IPS-NIHi7 (cell line): ENCODE data around the gene PTPRT.
"Not testable (repeated sequence)": the region's sequence is repeated elsewhere in the genome, so short reads cannot be mapped to it uniquely, and the experiment has no call there.

Source experiments
- DNase-seq: peaks from one replicate; pipeline ENCODE4 v3.0.0; 2012; ENCODE audit warnings: mixed read lengths; ENCODE audit errors: extremely low spot score

PTPRT gene

DNA sequence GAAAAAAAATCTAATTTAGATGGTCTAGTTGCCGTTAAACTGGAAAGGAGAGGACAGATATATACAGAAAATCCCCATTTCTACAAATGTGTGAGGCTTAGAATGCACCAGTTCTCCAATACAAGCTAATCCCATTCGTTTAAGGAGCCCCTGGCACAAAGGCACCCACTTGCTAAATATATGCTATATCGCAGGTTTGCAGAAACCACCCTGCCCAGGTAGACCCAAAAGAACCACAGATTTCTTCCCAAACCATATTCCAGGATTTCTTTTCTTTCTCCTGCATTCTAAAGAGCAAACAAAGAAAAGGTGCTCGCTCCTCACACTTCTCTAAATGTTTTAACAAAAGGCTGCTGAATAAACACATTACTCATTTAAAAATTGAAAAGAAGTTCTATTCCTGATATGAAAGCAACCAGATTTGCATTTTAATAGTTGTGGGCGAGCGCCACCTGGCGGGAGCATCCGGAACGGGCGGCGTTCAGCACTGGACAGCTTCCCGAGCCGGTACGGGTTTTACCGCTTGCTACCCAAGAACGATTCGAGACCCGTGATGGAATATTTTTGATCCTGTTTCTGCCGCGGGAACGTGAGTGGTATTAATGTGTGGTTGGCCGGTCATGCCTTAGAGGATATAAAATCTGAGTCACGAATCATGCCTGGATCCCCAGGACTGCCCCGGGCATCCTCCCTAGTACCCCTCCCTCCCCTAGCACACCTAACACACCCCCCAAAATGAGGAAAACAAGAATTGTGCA, 2.1 kb downstream of the PTPRT start:
- DNase-seq, result peak; percentile 70

DNA sequence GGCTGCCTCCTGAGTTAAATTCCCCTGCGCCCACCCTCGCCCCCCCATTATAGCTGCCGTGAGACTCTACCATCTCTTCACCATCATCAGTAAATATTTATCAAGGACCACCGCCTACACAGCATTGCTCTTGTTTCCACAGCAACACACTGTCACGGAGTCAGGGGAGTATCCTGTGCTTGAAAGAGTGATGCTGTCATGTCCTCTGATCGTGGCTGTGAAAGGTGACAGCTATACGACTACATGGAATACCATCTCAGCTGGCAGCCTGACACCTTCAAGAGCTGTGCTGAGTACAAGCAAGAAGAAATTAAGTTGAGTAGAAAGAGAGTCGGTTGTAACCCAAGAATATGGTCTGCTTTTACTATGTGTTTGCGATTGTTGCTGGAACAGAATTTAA, 3.4 kb downstream of the PTPRT start:
- DNase-seq, result no peak

DNA sequence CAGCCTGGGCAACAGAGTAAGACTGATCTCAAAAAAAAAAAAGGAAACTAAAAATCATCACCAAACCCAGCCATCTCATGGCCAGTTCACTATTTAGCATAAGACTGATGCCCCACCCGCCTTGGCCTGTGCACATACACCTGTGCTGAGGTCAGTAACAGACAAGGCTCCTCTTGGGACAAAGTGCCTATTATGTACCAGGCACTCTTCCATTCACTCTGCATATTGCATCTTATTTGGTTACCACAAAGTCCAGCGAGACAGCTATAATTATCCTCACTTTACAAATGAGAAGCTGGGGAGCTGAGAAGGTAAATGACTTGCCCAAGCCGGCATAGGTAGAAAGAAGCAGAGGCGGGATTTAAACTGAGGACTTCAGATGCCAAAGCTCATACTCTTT, 3.8 kb downstream of the PTPRT start:
- no peak for DNase-seq

GRCh38 chr20:43183536-43184070, 6.1 kb downstream of the PTPRT start:
- no peak for DNase-seq

GRCh38 chr20:43178080-43178479, 11.6 kb downstream of the PTPRT start:
- DNase-seq, result no peak

DNA sequence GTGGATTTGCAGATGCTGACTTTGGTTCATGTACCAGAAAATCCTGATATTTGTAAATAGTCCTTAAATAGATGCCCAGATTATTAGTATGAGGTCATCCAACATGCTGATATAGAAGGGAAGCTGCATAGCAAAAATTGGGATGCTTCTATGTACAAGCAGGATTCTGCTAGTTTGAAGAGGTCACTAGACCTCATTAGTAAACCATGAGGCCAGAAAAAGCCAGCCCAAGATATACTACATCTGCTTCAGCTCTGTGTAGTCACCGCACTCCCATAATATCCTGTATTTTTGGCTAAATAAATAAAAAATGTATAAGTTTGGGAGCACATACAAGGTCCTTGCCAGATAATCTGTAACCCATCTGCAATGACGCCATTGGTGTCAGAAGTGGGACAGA, 13.0 kb downstream of the PTPRT start:
- DNase-seq, result no peak

DNA sequence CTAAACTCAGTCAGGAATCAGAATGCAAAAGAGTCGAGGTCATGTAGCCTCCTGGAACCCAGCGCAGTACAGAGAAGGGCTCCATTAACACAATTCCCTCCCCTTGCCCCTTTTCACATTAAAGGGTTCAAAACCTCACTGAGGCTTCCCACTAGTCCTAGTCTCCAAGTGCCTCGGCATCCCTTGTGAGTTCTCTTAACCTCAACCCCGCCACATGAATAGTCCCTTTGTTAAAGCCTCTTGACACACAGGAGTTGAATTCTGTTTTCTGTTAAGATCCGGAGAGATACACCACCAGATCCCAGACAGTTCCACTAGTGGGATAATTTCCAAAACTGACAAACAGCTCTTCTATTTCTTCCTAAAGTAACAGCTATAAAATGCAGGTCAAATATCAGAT, 17.8 kb downstream of the PTPRT start:
- no peak for DNase-seq

DNA sequence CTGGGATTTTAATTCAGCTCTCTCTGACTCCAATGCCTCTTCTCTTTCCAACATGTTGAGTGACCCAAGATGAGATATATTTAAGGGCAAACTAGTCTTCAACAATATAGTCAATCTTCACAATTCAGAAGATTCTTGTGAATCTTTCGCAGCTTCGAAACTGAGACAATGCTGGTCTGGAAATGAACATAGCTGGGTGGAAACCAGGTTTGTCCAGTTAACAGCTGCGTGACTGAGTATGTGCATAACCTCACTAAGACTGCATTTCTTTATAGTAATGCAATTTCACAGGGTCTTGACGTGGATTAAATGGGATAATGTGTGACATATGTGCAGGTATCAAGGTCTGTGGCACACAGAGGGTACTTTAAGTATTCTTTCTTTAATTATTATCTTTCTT, 18.9 kb downstream of the PTPRT start:
- no peak for DNase-seq

GRCh38 chr20:43167615-43168014, 22.1 kb downstream of the PTPRT start:
- DNase-seq, result no peak

DNA sequence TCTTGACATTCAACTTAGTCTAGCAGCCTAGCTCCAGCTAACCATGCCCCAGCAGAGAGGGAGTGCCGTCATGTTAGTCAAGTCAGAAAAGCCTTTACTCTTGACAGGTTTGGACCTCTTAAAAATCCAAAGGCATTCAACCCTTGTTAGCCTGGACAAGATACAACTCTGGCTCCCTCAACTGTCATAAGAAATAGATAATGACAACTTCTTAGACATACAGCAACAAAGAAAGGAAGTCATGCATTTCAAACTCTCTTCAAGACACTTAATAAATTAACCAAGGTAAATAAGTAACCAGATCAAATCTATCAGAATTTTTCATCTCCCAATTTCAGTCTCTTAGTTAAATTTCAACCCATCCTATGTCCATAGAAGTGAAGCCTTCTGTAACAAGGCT, 22.7 kb downstream of the PTPRT start:
- DNase-seq, result no peak

DNA sequence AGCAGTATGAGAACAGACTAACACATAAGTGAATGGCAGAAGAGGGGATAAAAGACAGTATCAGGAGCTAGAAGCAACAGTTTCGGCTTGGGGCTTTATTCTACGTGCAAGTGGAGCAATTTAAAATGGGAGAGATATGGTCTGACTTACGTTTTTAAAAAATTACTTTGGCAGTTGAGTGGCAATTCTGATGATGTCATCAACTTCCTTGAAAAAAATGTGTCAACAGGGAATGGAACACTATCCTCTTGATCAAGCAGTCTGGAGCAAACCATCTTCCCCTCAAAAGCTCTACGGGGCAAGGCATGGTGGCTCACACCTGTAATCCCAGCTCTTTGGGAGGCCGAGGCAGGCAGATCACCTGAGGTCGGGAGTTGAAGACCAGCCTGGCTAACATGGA, 24.1 kb downstream of the PTPRT start:
- DNase-seq, result no peak

GRCh38 chr20:43164736-43165135, 25.0 kb downstream of the PTPRT start:
- DNase-seq, result not testable (repeated sequence)

DNA sequence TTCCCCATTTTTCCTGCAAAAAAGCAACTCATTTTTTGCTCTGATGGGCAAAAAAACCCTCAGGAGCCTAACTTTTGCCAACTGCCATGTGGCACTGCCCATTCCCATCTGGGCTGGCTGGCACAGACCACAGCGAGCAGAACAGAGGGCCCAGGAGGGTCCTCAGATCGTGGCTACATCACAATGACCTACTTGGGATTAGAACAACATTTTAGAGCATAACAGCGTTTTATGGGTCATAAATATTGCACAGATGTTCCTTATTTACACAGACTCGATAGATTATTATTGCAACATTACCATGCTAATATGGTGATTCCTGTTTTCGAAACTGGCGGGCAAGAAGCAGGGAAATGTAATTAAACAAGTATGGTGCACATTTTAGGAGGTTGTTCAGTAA, 28.0 kb downstream of the PTPRT start:
- DNase-seq, result no peak

DNA sequence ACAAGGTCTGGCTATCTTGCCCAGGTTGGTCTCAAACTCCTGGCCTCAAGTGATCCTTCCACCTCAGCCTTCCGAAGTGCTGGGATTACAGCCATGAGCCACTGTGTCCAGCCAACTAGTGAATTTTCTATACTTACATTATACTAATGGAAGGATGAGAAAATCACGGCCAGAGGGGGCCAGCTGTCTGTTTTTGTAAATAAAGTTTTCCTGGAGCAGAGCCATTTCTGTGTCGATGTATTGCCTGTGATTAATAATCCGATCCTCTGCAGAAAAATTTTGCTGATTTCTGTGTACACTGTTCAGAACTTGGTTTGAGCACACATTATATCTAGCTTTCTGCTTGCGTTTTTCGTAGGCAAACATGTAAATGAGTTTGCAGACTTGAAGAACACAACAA, 28.8 kb downstream of the PTPRT start:
- no peak for DNase-seq

- no peak for DNase-seq
Measured at GRCh38 chr20:43159994-43160393, 29.7 kb downstream of the PTPRT start.

DNA sequence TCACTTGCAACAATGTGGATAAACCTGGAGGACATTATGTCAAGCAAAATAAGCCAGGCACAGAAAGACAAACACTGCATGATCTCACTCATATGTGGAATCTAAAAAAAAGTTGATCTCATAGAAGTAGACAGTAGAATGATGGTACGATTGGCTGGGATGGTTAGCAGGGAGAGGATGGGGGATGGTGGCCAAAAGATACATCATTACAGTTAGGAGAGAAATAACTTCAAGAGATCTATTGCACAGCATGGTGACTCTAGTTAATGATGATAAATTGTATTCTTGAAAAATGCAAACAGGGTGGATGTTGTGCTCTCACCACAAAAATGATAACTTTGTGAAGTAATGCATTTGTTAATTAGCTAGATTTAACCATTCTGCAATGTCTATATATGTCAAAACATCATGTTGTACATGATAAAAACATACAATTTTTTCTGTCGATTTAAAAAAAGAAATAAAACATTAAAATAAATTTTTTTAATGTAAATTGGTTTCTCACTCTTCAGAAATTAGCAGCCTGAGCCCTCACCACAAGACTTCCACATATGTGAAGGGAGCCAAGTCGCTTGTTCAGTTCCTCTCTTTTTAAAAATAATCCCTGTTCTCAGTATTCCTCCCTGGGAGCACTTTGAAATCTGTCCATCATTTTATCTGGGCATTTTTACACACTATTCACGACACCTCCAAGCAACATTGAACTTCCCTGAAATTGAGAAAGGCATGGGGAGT, 34.2 kb downstream of the PTPRT start:
- DNase-seq, result no peak

- DNase-seq, result no peak
Measured at GRCh38 chr20:43151901-43152300, 37.8 kb downstream of the PTPRT start.

DNA sequence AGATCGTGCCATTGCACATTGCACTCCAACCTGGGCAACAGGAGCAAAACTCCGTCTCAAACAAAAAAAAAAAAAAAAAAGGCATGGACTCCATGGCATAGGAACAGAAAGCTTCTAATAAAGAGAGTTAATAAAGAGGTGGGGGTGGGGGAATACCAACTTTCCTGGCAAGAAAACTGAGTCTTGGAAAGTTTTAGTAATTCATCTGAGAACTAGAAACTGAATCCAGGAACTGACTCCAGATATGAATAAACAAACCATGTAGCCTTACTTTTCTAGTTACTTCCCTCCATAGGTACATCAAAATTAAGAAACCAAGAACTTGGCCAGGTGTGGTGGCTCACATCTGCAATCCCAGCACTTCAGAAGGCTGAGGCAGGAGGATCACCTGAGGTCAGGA, 38.5 kb downstream of the PTPRT start:
- no peak for DNase-seq

GRCh38 chr20:43140726-43141125, 49.0 kb downstream of the PTPRT start:
- DNase-seq, result no peak

DNA sequence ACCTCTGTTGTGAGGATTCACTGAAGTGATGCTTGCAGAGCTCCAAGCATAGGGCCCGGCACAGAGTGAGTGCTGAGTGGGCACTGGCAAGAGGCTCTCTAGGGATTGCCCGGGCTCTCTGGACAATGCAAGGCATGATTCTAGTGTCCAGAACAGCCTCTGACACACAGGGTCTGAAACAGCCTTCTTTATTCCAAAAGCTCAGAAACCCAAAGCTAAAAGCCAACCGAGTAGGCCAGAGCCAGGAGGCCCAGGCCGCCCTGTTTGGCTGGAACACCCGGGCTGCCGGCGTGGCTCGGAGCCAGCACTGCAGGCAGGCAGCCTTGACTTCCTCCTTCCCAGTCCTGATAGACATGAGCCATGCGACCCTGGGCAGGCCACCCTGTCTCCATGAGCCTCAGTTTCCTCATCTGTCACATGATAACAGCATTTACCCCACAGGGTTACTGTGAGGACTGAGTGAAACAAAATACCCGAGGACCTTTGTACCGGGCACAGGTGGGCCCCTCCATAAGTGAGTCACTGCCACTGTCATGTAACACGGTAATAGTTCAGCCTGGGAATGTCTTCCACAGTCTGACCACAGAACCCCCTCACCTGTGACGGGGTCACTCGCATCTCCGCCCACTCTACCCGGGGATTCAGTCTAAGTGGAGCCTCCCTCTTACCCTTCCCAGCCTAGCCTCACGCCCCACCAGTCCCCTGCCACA, 51.5 kb downstream of the PTPRT start:
- no peak for DNase-seq

GRCh38 chr20:43137160-43137559, 52.5 kb downstream of the PTPRT start:
- DNase-seq, result no peak

DNA sequence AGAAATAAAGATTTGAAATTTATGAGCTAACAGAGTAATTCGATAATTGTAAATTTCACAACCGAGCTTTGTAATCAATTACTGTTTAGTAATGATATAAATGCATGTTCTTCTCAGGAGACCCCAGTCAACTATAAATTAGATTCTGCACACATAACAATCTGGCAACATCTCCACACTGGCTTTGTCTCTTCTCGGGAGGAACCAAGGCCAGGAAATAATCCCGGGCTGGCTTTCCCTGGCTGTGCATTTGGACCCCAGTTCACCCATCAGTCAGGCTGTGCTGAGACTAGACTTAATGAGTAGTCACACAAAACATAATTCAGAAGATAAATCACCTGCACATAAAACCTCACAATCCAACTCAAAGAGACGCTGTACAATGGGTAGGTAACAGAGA, 65.5 kb downstream of the PTPRT start:
- DNase-seq, result no peak

- DNase-seq, result no peak
Measured at GRCh38 chr20:43123180-43123579, 66.5 kb downstream of the PTPRT start.
